Measurements from ENCODE around the gene CCT8. TPM values are rescaled to one million over a fixed set of nuclear protein-coding genes. Genes with fewer than 3 reads are reported as not detected.

CCT8 gene
- polyA plus RNA-seq, 1 donor = 213 TPM

Other genes with a start within 250 kb of the CCT8 start
- gene LTN1, start 80.8 kb downstream of the CCT8 start, polyA plus RNA-seq = 21.6 TPM
- 14.9 TPM for gene RWDD2B, start 54.3 kb downstream of the CCT8 start, polyA plus RNA-seq
- gene USP16, start 49.0 kb downstream of the CCT8 start, polyA plus RNA-seq = 45.1 TPM
- 6.5 TPM for gene MAP3K7CL, start 57.0 kb upstream of the CCT8 start, polyA plus RNA-seq
- 47.1 TPM for gene BACH1, start 225.3 kb upstream of the CCT8 start, polyA plus RNA-seq